HG02840 (cell line): ENCODE measurements around the gene SMAP2.

ENCODE experiments used
- ATAC-seq: cut with Tn5 transposase; IDR thresholded peaks from one replicate; pipeline ENCODE4 v1.9.1; 2021; ENCODE audit warnings: mild to moderate bottlenecking, moderate library complexity, moderate number of reproducible peaks; ENCODE audit not compliant: unreplicated experiment, low FRiP score

The SMAP2 gene

DNA sequence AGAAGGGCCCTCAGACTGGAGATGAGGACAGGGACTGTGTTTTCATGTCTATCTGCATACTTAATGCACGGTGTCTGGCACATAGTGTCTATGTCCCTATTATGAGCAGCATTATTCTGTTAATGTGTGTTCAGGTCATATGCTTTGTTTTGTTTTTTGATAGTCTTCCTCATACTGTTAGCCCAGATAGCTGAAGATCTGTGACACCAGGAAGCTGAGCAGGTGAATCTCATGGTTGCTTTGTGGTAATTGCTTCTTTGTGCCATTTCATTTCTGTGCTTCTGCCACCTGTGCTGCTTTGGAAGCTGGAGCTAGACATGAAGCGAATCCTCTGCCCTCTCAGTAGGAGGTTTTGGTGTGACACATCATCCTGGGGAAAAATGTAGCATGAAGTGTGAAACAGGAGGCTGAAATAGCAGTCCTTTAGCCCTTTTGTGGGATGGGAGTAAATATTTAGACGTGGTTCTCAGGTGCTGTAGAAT is 15.8 kb downstream of the SMAP2 start:
- no peak for ATAC-seq

DNA sequence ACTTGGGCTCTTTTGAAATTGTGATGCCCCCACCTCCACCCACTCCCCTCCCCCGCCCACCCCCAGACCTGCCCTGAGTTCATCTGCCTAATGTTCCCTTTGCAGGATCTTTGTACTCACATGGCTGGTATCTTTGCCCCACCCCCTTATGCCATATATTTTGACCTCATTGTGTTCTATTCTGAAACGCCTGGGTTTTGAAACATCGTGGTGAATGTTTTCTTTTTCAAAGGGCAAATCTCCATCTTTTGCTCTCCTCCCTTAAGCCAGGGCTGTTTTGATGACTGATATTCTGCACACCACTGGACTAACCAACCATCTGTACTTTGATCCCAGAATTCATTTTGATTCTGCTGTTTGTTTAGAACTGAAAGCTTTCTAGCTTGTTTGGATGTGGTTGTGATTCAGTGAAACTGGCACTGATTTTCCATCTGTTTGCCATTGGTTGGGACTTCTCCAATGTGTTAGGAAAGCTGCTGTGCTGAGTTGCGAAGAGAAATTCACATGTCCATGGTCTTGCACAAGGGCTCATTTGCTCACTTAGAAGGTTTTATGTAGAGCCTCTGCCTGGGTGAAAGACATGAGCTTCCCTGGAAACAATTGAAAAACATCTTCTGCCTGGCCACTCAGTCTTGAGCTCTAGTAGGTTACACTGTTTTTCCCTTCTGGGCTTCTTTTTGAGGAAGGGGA is 16.5 kb downstream of the SMAP2 start:
- ATAC-seq: no peak

DNA sequence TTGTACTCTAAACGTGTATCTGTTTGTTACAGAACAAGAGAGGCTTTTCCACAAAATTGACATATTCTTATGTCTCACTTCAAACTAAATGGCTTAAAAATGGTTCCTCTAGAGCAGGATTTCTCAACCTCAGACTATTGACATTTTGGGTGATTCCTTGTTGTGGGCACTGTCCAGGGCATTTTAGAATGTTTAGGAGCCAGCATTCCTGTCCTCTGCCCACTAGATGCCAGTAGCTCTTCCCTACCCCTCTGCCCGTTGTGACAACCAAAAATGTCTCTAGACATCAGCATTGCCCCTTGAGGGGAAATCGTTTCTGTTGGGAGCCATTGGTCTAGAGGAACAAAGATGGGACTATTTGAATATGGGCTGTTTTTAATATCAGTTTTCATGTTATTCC is 17.3 kb downstream of the SMAP2 start:
- no peak for ATAC-seq

DNA sequence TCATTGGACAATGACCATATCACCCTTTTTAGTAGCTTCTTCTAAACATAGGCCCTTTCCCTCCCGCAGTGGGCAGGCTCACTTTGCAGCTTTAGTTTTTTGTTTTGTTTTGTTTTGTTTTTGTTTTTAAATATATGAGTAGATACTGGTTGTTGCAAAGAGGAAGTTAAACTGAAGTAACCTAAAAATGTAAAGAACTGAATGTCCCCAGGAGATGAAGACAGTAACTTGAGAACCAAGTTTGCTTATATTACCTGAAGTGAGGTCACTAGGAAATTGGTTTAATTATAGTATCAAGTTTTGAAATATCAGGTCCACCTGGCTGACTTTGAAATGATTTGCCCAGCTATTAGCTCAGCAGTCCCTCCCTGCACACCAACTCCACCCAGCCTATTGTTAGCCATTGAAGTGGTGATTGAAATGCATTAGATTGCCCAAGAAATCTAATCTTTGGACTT is 18.2 kb downstream of the SMAP2 start:
- ATAC-seq: no peak

DNA sequence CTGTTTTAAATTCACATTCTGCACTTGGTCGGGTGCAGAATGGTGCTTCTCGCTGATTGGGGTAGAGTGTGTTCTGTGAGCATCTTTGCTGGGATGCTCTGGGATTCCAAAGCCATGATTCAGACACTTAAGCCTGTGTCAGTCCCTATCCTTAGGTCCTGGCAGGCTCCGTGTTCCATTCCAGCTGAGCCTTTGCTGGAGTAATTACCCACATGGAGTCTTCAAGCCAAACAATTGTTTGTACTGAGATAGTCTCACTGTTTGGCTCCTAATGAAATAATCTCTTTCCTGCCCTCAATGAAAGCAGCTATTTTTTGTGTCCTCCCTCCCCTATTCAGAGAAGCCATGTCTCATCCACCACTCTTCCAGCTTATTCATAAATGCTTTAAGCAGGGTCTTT is 18.7 kb downstream of the SMAP2 start:
- ATAC-seq: no peak

DNA sequence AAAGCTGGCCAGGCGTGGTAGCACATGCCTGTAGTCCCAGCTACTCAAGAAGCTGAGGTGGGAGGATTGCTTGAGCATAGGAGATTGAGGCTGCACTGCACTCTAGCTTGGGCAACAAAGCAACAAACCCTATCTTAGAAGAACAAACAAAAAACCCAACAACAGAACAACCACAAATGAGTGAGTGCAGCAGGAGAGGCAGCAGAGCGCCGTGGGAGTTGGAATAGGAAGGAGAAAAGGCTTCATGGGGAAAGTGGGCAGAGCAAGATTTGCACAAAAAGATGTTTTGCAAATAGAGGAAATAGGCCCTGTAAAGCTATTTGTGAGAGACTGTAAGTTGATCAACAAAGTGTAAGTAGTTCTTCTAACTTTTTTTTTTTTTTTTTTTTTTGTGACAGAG is 19.6 kb downstream of the SMAP2 start:
- ATAC-seq: no peak

DNA sequence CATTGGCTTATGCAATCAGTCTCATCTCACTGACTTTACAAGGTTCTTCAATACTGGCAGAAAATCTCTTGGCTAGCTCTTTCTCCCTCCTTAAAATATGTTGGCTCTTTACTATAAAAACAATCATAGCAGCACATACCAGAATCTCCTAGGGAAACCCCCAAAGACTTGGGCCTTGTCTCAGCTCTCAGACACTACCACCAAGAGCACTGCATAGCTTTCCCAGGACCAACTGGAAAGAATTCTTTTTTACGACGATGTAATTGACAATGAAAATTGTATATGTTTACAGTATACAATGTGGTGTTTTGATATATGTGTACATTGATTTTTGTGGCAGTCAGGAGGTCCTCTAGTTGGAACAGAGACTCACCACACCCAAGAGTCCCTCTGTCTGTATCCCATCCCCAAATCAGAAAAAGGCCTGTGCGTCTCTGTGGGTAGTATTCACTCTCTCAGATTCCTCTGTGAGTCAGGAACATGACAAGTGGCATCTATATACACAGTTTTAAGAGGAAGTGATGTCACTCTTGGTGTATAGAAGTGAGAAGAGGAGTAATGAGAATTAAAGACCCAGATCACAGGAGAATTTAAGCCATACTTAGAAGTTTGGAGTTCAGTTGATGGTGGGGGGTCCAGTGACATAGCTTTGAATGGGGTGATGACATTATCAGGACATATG is 21.1 kb downstream of the SMAP2 start:
- no peak for ATAC-seq

DNA sequence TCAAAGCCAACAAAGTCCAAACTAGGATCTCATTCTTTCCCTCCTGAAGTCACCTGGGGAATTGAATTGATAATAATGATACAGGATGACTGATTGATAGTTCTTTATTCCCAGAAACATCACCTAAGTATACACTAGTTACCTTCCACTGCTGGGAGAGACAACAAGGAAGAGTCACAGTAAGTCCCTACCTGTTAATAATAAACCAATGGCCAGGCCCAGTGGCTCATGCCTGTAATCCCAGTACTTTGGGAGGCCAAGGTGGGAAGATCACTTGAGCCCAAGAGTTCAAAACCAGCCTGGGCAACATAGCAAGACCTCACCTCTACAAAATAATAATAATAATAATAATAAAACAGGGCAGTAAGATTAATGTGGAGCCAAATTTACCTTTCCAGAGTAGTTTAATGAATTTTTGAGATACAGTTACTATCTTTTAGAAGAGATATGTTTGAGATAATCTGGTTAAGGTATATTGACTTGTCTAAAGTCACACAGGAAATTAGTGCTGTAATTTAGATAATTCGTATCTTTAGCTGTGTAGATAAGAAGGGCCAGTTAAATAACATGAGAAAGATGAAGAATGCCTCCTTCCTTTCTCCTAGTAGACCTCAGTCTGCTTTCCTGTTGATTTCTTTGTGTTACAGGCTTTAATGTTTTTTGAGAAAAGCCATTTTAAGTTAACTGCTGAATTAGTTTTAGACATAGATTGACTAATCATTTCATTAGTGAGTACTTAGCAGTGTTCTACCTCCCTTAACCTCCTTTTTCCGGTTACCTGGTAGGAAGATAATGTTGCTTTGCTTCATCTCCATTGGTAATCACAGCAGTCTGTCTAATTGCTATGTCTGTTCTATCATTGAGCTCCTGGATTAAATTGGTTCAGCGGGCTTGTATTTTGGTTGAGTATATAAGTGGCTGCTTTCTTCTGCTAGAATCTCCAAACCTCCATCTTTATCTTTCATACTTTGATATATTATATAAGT is 22.0 kb downstream of the SMAP2 start:
- ATAC-seq: no peak

DNA sequence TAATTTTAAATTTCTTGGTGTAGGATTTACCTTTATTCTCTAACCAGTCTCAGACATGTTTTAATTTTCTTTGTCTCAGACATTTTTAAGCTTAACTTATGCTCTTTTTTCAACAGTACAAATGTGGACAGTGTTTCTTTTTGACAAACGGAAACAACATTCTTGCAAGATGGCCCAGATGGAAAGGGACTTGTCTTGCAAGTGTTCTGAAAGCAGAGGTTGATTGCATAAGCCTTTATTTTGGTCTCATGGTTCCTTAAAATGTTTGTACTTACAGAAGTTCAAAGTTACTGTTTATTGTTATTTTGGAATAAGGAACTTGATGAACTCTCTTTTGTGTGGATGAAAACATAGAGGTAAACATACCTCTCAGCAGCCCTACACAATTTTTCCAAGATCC is 22.9 kb downstream of the SMAP2 start:
- no peak for ATAC-seq

DNA sequence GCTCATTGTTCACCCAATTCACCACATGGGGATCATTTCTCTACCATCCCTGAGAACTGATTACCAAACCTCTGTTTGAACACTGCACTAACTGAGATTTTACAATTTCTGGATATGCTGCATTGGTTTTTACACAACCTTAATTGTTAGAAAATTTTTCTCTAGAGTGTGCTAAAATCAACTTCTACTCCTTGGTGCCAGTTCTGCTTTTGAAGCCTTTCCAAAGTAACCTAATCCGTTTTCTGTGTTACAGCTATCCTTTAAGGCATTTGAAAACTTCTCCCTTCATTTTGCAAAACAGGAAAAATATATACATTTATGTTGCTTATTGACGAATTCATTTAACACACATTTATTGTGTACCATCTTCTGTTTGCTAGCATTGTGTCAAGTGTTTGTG is 23.7 kb downstream of the SMAP2 start:
- ATAC-seq: no peak

DNA sequence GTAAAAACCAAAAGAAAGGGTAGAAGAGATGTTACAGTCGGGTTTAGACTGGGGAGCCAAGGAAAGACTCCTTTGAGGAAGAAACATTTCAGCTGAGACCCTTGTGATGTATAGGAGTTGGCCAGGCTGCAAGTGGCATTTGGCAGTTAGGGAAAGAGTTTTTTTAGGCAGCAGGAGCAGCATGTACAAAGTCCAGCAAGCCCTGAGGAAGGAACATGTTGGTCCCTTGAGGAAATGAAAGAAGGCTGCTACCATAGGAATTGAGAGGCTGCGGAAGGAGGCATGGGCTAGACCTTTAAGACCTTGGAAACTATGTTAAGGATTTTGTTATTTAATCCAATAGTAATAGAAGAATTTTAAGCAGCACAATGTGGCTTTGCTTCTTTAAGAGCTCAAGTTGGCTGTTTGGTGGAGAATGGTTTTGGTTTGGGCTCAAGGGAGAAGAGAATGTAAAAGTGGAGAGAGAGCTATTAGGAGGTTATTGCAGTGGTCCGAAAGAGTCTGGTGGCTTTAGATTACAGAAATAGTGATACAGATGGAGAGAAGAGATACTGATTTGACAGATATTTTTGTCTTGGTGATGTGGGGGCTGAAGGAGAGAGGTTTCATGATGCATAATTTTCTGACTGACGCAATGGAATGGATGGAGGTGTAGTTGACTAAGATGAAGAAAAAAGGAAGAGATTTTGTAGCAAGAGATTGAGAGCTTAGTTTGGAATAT is 26.6 kb downstream of the SMAP2 start:
- no peak for ATAC-seq

DNA sequence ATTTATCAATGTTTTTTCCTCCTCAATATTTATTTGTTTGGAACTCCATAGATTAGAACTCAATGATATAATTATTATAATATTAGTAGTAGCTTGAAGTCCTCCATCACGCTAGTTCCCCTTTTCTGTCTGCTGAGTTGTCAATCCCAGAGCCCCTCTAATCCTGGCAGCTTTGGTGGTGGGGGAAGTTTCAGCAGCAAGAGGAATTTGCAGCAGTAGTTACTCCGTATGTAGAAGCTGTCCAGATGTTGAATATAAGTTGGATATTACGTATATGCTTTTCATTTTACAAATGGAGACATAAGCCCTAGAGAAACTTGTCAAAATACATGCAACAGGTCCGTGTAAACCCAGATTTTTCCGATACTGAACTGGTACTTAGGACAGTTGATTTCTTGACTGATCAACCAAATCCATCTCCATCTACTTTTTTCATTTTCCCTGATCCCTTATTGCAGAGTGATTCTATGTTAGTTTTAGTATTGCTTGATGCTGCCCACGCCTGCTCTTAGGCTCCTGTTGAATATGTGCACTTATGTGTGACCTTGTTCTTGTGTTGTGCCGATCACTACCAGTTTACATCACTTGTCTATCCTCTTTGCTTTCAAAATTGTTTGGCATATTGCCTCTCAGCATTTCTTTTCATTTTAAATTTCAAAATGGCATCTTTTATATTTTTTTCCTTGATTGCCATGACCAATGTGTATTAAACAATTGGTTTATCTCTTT is 28.1 kb downstream of the SMAP2 start:
- no peak for ATAC-seq

DNA sequence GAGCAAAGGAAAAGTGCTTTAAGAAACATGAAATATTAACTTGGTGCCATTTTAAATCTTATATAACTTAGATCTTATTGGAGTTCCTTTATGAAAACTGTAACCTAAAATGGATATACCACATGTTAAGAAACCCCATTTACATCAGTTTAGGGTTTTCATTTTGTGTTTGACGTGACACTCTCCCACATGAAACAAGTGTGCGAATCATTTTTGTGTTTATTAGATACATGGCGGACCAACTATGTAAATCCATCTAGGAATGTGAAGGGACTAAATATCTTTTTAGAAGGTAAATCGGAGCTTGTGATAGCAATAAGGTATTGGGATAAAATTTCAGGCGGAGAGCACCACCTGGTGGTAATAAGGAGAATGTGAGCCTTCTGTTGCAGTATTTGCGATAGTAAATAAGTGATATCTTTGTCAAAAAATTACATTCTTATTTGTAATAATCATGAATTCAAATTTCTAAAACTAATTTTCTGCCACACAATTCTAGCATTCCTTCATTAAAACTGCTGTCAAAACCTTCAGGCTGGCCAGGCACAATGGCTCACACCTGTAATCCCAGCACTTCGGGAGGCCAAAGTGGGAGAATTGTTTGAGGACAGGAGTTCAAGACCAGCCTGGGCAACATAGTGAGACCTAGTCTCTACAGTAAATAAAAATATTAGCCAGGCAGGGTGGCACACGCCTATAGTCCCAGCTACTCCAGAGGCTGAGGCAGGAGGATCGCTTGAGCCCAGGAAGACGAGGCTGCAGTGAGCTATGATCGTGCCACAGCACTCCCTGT is 31.3 kb downstream of the SMAP2 start:
- no peak for ATAC-seq

DNA sequence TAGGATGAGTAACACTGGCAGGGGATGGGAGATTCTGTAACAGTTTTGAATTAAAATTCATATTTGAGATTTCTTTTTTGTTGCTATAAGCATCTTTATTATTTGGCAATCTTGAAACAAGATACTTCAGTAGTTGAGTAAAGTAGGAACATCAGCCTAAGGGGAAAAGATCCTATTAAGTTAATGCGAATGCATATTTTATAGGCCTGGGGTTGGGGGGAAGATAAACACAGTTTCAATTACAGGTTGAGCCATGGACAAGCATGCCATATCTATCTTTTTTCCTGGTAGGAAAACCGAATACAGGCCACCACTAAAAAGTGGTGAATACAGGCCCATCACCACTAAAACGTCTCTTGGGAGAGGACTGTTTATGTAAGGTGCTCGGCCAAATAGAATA is 32.3 kb downstream of the SMAP2 start:
- ATAC-seq: no peak

DNA sequence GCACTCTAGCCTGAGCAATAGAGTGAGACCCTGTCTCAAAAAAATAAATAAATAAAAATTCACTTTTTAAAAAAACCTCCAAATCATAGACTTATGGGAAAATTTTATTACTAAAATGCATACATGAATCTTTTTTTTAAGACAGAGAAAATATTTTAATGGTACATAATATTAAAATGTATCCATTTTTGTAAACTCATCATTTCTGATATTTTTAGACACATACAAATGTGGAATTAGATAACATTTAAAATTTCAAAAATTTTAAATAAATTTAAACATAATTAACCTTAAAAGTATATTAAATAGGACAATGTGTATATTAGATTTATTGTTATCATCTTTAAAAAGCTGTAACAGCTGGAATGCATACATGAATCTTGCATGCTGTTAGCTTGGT is 33.9 kb downstream of the SMAP2 start:
- ATAC-seq: no peak

DNA sequence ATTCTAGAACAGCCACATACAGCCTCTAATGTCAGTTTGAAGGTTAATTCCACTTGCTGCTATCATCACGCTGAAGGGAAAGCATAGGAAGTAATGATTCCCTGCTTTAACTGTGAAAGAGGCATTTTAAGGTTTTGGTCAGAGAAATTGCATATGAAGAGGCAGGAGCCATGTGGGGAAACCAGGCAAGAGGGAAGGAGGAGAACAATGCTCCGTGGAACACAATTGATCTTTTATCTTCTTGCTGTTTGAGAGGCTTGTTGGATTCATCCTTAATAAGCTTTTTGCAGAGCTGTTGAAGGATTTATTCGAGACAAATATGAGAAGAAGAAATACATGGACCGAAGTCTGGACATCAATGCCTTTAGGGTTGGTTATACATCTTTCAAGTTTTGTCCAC is 35.9 kb downstream of the SMAP2 start:
- no peak for ATAC-seq

DNA sequence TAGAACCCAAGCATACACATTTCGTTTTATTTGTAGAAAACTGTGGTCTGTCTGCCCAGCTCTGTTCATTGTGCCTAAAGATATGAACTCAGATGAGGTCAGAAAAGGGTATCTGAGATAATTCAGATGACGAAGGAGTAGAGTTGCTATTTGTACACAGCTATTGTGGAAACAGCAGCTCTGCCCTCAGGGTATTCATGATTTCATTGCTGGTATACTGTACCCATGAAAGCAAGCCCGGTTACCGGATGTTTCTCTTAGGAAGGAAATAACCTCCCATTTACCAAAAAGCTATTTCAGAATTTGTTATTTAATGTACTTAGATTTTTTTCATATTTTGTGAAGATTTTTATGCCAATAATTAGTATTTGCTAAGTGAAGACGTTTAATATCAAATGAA is 37.8 kb downstream of the SMAP2 start:
- no peak for ATAC-seq

DNA sequence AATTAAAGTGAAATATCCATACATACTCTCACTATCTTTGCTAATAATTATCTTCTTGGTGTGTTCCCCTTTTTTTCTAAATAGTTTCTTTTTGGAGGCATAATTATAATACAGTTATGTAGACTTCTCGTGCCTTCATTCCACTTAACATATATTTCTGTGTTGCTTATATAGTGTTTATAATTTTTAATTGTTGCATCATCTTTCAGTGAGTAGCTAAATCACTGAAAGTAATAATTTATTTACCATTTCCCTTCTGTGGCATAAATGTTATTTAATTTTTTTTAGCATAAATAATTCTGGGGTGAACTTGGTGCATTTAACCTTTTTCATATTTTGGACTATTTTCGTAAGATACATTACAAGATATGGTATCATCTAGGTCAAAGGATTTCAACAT is 38.3 kb downstream of the SMAP2 start:
- no peak for ATAC-seq
